Measurements from ENCODE around the gene UGT1A10. TPM values are rescaled to one million over a fixed set of nuclear protein-coding genes. Genes with fewer than 3 reads are reported as not detected.
"Not testable (repeated sequence)": the region's sequence is repeated elsewhere in the genome, so short reads cannot be mapped to it uniquely, and the experiment has no call there.

UGT1A10 gene
- total RNA-seq, 1 experiment from 2014 or later = not detected

- no peak for DNase-seq
These were observed 56.4 kb downstream of the UGT1A10 start, which contains the start of gene UGT1A6 for GRCh38 chr2:233692648-233693047. UGT1A6 (plus strand) TSS chr2:233692890; CDS start chr2:233693005, 115 bp downstream.

GRCh38 chr2:233693963-233694362 is 57.7 kb downstream of the UGT1A10 start:
- H3K4me3 ChIP-seq (ENCODE audit: insufficient read depth, low read depth, low read length) = no peak overlapping the region
- H3K27me3 ChIP-seq (ENCODE audit: control insufficient read depth, insufficient read depth, low read length) = no peaks in the 10 kb centered on the region
- no peak for DNase-seq
- no peaks in the 10 kb centered on the region for H3K36me3 ChIP-seq (replicated peaks; ENCODE audit: control insufficient read depth, insufficient read depth, low read length)

More at GRCh38 chr2:233692648-233693047, 56.4 kb downstream of the UGT1A10 start, which contains the start of gene UGT1A6:
- no peaks in the 10 kb centered on the region for H3K36me3 ChIP-seq (replicated peaks; ENCODE audit: control insufficient read depth, insufficient read depth, low read length)
- H3K27me3 ChIP-seq (ENCODE audit: control insufficient read depth, insufficient read depth, low read length) = no peaks in the 10 kb centered on the region
- no peak within 1 kb of the TSS for H3K4me3 ChIP-seq (ENCODE audit: insufficient read depth, low read depth, low read length)

GRCh38 chr2:233698740-233699139 is 62.5 kb downstream of the UGT1A10 start:
- no peak for DNase-seq
- H3K36me3 ChIP-seq (replicated peaks; ENCODE audit: control insufficient read depth, insufficient read depth, low read length) = no peaks in the 10 kb centered on the region
- H3K4me3 ChIP-seq (ENCODE audit: insufficient read depth, low read depth, low read length) = no peak overlapping the region
- no peaks in the 10 kb centered on the region for H3K27me3 ChIP-seq (ENCODE audit: control insufficient read depth, insufficient read depth, low read length)

- H3K4me3 ChIP-seq (ENCODE audit: insufficient read depth, low read depth, low read length) = no peak overlapping the region
- DNase-seq = no peak
- H3K36me3 ChIP-seq (replicated peaks; ENCODE audit: control insufficient read depth, insufficient read depth, low read length) = no peaks in the 10 kb centered on the region
- no peaks in the 10 kb centered on the region for H3K27me3 ChIP-seq (ENCODE audit: control insufficient read depth, insufficient read depth, low read length)
These were observed 63.3 kb downstream of the UGT1A10 start for GRCh38 chr2:233699424-233700027.

GRCh38 chr2:233700028-233700635 is 63.9 kb downstream of the UGT1A10 start:
- H3K36me3 ChIP-seq (replicated peaks; ENCODE audit: control insufficient read depth, insufficient read depth, low read length) = no peaks in the 10 kb centered on the region
- no peak overlapping the region for H3K4me3 ChIP-seq (ENCODE audit: insufficient read depth, low read depth, low read length)
- H3K27me3 ChIP-seq (ENCODE audit: control insufficient read depth, insufficient read depth, low read length) = no peaks in the 10 kb centered on the region
- DNase-seq = no peak

- not testable (repeated sequence) for H3K27me3 ChIP-seq (ENCODE audit: control insufficient read depth, insufficient read depth, low read length); H3K36me3 ChIP-seq (replicated peaks; ENCODE audit: control insufficient read depth, insufficient read depth, low read length); H3K4me3 ChIP-seq (ENCODE audit: insufficient read depth, low read depth, low read length); DNase-seq
These were observed 64.6 kb downstream of the UGT1A10 start for GRCh38 chr2:233700842-233701241.

- no peaks in the 10 kb centered on the region for H3K36me3 ChIP-seq (replicated peaks; ENCODE audit: control insufficient read depth, insufficient read depth, low read length)
- H3K27me3 ChIP-seq (ENCODE audit: control insufficient read depth, insufficient read depth, low read length) = no peaks in the 10 kb centered on the region
- H3K4me3 ChIP-seq (ENCODE audit: insufficient read depth, low read depth, low read length) = no peak overlapping the region
- DNase-seq = no peak
These were observed 66.0 kb downstream of the UGT1A10 start for GRCh38 chr2:233702238-233702637.

- Histone ChIP-seq H3K4me3 (ENCODE audit: insufficient read depth, low read depth, low read length) (no peak overlapping the region), H3K36me3 (replicated peaks; ENCODE audit: control insufficient read depth, insufficient read depth, low read length) (no peaks in the 10 kb centered on the region), H3K27me3 (ENCODE audit: control insufficient read depth, insufficient read depth, low read length) (no peaks in the 10 kb centered on the region)
- DNase-seq = no peak
These were observed 69.8 kb downstream of the UGT1A10 start for GRCh38 chr2:233705911-233706506.

GRCh38 chr2:233706720-233707119 is 70.5 kb downstream of the UGT1A10 start:
- no peaks in the 10 kb centered on the region for H3K27me3 ChIP-seq (ENCODE audit: control insufficient read depth, insufficient read depth, low read length)
- DNase-seq = no peak
- no peak overlapping the region for H3K4me3 ChIP-seq (ENCODE audit: insufficient read depth, low read depth, low read length)
- no peaks in the 10 kb centered on the region for H3K36me3 ChIP-seq (replicated peaks; ENCODE audit: control insufficient read depth, insufficient read depth, low read length)

GRCh38 chr2:233707940-233708644 is 71.8 kb downstream of the UGT1A10 start:
- DNase-seq = no peak
- no peaks in the 10 kb centered on the region for H3K36me3 ChIP-seq (replicated peaks; ENCODE audit: control insufficient read depth, insufficient read depth, low read length)
- no peaks in the 10 kb centered on the region for H3K27me3 ChIP-seq (ENCODE audit: control insufficient read depth, insufficient read depth, low read length)
- no peak overlapping the region for H3K4me3 ChIP-seq (ENCODE audit: insufficient read depth, low read depth, low read length)

- Histone ChIP-seq H3K4me3 (ENCODE audit: insufficient read depth, low read depth, low read length) (no peak overlapping the region), H3K27me3 (ENCODE audit: control insufficient read depth, insufficient read depth, low read length) (no peaks in the 10 kb centered on the region), H3K36me3 (replicated peaks; ENCODE audit: control insufficient read depth, insufficient read depth, low read length) (no peaks in the 10 kb centered on the region)
- no peak for DNase-seq
These were observed 72.7 kb downstream of the UGT1A10 start for GRCh38 chr2:233708942-233709341.

- DNase-seq = peak; percentile 73
- Histone ChIP-seq H3K27me3 (ENCODE audit: control insufficient read depth, insufficient read depth, low read length) (no peaks in the 10 kb centered on the region), H3K4me3 (ENCODE audit: insufficient read depth, low read depth, low read length) (no peak overlapping the region), H3K36me3 (replicated peaks; ENCODE audit: control insufficient read depth, insufficient read depth, low read length) (no peaks in the 10 kb centered on the region)
These were observed 75.2 kb downstream of the UGT1A10 start for GRCh38 chr2:233711312-233712008.

GRCh38 chr2:233712611-233713261 is 76.5 kb downstream of the UGT1A10 start, which contains the start of gene UGT1A5:
UGT1A5 (plus strand) TSS chr2:233712907; CDS start chr2:233712992, 85 bp downstream.
- DNase-seq = no peak
- Histone ChIP-seq H3K27me3 (ENCODE audit: control insufficient read depth, insufficient read depth, low read length) (no peaks in the 10 kb centered on the region), H3K4me3 (ENCODE audit: insufficient read depth, low read depth, low read length) (no peak within 1 kb of the TSS), H3K36me3 (replicated peaks; ENCODE audit: control insufficient read depth, insufficient read depth, low read length) (no peaks in the 10 kb centered on the region)

- DNase-seq = no peak
- Histone ChIP-seq H3K27me3 (ENCODE audit: control insufficient read depth, insufficient read depth, low read length) (no peaks in the 10 kb centered on the region), H3K4me3 (ENCODE audit: insufficient read depth, low read depth, low read length) (no peak overlapping the region), H3K36me3 (replicated peaks; ENCODE audit: control insufficient read depth, insufficient read depth, low read length) (no peaks in the 10 kb centered on the region)
These were observed 77.0 kb downstream of the UGT1A10 start for GRCh38 chr2:233713262-233713615.

Measured in H7 (cell line).